ENCODE data around the gene DUS3L.
"Not testable (repeated sequence)": the region's sequence is repeated elsewhere in the genome, so short reads cannot be mapped to it uniquely, and the experiment has no call there.

DUS3L gene

DNA sequence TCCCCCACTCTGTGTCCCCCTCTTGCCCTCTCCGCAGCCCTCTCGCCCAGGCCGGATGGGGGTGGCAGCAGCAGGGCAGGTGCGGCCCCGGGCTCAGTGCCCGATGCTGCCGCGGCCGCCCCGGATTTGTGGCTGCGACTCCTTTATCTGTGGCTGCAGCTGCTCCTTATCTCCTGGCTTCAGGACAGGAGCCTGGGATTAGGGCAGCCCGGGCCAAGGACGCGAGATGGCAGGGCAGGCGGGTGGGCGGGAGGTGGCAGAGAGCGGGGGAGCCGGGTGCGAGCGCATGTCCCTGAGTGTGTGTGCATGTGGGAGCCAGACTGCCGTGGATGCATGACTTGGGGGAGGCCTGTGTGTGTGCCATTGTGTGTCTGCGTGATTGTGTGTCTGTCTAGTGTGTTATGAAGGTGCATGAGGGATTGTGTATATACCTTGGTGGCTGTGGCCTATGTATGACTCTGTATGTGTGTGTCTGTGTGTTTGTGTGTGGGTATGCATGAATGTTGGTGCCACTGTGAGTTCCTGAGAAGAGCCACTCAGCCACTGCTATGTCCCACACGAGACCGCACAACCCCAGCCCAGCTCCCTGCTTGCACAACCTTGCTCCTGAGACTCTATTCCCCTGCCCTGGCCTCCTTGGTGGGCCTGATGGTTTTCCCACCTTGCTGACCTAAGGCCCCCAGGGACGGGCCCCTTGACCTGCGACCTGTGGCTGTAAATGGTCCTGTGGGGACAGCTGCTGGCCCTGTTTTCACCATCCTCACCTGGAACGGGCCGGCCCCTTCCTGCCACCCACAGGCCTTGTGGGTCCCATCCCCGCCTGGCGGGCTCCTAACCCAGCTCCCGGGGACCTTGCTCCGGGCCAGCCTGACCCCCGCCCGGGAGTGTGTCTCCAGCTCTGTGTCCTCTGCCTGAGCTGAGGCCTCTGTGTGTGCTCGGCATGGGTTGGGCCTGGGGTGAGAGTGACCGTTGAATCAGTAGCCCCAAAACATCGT, 8.6 kb upstream of the DUS3L start:
- DNase-seq (ENCODE audit: low read depth in 3 of 3), result no peak

DNA sequence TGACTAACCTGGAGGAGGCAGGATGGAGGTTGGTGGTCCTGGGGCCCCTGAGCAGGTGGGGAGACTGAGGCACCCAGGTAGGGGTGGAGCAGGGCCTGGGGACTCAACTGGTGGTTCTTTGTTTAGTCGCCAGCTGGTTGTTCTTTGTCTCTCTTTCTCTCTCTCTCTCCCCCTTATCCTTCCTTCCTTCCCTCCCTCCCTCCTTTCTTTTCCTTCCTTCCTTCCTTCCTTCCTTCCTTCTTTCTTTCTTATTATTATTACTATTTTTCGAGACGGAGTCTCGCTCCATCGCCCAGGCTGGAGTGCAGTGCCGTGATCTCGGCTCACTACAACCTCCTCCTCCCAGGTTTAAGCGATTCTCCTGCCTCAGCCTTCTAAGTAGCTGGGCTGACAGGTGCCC, 7.3 kb upstream of the DUS3L start:
- no peak for DNase-seq (ENCODE audit: low read depth in 3 of 3)

DNA sequence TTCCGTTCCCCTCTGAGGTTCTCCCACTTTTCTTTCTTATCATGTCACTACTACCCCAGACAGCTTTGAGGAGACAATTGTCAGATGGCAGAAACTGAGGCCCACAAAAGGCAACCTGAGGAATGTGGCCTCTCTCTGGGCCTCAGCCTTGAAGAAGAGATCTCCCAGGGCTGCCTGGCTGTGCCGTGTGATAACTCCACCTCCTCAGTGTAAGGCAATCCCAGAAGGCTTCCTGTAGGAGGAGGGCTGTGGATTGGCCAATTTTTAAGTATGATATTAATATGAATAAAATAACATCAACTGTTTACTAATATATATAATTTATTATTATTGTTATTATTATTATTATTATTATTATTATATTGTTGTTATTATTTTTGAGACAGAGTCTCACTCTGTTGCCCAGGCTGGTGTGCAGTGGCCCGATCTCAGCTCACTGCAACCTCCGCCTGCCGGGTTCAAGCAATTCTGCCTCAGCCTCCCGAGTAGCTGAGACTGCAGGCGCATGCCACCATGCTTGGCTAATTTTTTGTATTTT, 4.5 kb upstream of the DUS3L start:
- DNase-seq (ENCODE audit: low read depth in 3 of 3), result no peak

DNA sequence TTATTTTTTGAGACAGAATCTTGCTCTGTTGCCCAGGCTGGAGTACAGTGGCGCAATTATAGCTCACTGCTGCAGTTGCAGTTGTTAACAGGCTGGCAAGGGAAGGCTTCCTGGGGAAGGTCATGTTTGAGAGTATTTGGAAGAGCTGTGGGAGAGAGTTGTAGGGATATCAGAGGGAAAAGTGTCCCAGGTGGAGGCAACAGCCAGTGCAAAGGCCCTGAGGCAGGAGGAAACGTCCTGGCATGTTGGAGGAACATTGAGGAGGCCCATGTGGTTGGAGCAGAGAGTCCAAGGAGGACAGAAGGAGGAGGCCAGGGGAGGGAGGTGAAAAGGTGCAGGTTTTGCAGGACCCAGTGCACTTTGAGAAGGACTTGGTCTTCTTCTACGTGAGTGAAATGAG, 2.2 kb upstream of the DUS3L start:
- no peak for DNase-seq (ENCODE audit: low read depth in 3 of 3)

DNA sequence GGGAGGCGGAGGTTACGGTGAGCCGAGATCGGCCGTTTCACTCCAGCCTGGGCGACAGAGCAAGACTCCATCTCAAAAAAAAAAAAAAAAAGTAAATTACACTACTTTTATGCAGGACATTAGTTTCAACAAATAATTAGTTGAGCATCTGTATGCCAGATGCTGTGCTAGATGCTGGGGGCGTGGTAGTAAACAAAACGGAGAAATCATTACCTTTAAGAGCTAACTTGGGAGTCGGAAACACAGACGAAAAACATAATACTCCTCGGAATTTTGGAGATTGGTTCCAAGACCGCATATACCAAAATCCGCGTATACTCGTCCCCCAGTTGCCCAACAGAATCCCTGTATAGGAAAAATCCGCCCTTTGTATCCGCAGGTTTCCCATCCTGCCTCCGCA, 1.3 kb upstream of the DUS3L start:
- DNase-seq (ENCODE audit: low read depth in 3 of 3), result no peak

DNA sequence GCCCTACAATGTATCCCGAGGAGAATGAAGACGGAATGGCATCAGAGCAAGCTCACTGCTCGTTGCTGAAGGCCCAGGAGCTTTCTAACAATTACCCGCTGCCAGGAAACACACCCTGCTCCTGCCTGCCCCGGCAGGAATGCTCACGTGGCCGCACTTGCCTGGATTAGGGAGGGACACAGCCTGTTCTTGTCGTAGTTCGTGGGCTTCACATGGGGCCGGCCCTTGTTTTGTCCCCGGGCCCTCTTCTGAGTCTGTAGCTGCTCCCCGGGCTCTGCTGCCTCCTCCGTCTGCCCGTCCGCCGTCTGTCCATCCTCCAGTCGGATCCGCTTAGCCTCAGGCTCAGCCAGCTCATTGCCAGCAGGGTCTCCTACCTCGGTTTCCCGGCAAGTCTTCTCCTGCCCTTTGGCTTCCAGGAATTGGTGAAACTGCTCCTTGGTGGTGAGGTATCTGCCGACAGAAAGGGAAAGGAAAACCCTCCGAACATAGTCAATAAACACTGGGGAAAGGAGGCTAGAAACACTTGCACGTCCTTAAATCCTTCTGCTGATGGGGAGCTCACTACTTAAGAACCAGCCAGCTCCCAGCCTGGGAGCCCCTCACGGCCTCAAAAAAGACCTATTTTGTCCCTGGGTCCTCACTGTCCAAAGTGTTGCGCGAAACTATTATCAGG, 941 bp downstream of the DUS3L start:
- DNase-seq (ENCODE audit: low read depth in 3 of 3), result no peak

DNA sequence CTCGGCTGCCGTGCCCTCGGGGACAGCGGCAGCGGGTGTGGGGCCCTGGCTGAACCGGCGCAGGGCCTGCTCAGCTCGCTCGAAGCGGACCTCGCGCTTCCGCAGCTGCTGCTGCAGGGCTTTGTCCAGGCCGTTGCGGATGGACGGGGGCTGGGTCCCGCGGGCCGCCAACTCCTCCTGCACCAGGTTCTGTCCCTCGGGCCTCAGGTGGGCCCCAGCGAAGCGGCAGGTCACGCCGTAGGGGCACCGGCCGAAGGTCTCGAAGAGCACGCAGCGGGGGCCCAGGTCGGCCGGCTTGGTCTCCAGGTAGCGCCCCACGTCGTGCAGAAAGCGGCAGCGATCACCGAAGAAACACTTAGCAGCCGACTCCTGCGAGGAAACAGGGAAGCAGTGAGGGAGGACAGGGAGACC, 1.6 kb downstream of the DUS3L start:
- DNase-seq (ENCODE audit: low read depth in 3 of 3), result no peak

DNA sequence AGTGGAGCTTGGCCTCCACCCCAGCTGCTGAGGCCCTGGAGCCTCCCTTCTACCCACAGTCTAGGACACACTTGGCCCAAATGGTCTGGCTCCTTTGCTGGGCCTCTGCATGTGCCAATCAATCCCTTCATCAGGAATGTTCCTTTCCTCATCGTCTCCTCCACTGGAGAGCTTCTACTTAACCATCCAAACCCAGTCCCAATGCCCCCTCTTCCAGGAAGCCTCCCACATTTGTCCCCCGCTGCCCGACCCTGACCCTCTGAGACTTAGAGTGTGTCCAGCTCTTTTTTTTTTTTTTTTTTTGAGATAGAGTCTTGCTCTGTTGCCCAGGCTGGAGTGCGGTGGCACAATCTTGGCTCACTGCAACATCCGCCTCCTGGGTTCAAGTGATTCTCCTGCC, 2.5 kb downstream of the DUS3L start:
- no peak for DNase-seq (ENCODE audit: low read depth in 3 of 3)

DNA sequence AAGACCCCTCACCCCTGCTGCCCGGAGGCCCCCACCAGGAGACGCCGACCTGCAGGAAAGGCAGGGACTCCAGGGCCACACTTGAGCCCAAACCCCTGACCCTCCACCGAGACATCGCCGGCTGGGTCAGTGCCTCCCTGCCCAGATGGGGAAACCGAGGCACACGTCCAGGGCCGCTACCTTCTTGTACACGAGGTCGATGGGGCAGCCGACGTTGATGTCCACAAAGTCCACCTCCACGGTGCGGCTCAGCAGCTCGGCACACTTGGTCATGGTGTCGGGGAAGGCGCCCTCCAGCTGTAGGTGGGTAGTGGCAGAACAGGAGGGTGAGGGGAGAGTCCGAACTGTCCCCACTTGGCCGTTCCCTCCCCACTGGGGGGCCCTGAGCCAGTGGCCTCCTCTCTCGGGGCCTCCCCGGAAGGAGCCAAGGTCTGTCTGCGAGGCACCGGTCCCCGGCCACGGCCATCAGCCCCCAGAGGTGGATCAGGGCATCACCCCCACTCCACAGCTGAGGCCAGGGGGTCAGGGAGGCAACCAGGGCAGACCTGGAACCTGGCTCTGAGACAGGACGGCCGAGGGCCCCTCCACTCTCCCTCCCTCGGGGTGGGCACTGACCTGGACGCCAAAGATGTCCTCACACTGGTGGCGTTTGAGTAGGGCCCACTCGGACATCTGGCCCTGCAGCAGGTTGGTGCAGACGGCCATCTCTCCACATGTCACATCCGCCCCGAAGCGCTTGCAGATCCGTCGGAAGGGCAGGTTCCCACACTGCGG, 3.4 kb downstream of the DUS3L start:
- DNase-seq (ENCODE audit: low read depth in 3 of 3), result no peak

DNA sequence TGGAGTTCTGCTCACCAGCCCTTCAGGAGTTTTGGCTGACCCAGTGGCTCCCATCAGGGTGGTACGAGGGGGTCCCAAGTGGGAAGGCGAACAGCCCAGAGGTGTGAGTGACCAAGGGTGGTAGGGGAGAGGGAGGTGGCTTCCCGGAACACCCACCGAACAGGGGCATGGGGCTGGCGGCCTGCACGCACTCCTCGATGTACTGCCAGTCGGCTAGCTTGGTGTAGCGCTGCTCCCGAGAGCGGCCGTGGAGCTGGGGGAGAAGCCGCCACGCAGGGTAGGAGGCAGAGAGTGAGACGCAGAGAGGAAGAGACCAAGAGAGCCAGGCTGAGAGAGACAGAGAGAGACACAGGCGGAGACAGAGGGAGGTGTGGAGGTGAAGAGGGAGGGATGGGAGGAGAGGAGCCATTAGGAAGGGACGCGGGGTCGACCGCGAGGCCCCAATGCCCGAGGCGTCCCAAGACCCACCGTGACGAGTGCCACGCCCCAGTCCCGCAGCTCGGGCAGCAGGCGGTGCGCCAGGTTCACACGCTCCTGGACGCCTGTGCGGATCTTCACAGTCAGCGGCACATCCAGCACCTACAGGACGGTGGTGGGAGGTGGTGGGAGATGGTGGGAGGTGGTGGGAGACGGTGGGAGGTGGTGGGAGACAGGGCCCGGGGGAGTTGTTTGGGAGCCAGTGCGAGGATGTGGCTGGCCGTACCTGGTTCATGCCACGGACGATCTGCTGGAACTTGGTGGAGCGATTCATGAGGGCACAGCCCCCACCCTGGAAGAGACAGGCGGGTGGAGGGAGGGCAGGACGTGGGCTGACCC, 4.2 kb downstream of the DUS3L start:
- DNase-seq (ENCODE audit: low read depth in 3 of 3), result no peak

DNA sequence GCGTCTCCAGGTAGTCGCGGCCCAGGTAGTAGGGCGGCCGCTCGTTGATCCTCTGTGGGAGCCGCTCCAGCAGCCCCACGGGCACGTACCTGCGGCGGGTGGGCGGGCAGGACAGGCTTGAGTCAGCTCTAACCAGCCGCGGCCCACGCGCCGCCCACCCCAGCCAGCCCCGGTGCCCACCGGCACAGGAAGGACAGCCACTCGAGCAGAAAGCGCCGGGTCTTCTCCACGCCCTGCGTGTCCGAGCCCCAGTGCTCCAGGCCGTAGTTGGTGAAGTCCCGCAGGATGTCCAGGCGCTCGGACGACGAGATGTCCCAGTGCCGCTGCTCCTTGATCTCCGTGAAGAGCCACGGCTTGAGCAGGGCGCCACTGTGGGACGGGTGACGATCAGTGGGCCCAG, 5.5 kb downstream of the DUS3L start:
- DNase-seq (ENCODE audit: low read depth in 3 of 3), result no peak

DNA sequence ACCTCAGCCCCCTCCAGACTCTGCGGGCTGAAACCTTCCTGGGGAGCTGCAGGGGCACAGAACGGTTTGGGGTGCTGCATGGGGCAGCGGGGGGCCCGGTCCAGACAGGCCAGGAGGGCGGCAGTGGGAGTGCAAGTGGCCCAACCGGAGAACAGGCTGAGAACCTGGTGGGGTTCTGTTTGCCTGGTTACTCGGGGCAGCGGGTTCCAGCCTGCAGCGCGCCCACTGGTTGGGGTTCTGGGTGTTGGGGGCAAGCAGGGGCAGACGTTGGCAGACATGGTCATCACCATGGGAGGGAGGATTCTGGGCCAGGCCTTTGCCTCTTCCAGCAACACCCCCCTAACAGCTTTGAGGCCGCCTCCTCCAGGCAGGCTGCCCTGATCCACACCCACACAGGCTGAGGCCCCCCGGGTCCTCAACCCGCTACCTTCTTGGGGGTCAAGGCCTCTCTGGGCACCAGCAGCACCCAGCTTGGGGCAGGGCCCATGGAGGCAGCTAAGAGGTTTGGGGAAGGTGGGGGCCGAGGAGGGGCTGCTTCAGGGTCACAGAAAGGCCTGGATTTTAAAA, 6.3 kb downstream of the DUS3L start, which contains the start of gene PRR22:
Gene PRR22 (minus strand): TSS at position 166 of the 567 bp plus-strand sequence. CDS start 86 bp downstream, at position 80.
- DNase-seq (ENCODE audit: low read depth in 3 of 3), result no peak

DNA sequence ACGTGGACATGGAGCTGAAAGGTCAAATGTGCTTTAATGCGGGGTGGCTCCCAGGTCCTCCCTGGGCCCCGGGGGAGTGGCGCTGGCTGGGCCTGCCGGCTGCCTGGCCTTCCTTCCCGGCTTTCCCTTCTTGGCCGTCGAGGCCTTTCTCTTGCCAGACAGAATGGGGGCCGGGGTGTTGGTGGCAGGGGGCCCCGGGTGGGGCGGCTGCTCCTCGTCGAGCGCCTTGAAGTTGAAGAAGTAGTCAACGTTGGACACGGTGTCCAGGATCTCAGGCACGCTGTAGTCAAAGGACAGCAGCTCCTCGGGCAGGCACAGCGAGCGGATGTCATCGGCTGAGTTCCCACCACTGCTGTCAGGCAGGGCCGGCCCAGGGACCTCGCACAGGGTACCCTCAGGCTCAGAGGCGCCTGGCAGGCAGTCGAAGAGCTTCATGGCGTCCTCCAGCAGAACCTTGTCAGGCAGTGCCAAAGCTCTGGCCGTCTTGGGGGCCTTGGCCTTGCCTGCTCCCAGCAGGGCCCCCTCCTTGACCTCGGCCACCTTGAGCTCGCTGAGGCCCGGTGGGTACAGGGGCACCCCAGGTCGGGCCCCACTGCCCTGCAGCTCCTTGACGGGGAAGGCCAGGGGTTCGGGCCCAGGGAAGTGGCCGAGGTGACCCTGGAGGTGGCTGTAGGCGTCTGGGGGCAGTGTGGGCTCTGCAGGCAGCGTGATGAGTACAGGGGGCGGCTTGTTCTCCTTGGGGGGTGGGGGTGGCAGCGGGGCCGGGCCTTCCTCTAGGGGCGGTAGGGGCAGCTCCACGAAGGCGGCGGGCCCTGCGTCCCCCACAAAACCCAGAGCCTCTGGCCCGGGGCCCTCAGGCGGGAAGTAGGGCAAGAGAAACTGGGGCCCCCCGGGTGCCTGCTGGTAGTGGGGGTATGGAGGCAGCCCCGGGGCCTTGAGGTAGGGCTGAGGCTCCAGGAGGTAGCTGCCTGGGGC, 7.7 kb downstream of the DUS3L start:
- DNase-seq (ENCODE audit: low read depth in 3 of 3), result no peak

DNA sequence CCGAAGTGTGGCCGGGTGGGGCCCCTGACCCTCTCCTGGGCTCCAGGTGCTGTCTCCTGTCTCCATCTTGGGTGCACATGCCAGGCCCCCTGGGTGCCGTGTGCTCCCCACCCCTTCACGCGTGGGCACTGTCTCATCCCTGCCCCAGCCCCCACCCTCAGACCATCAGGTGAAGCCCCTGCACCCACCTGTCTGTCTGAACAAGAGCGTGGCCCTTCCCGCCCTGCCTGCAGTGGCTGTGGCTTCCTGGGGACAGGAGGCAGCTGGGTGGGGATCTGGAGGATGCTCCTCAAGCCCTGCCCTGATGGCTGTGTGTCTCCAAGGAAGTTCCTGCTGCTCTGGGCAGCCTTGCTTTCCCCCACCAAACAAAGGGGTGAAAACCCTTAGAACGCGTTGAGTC, 8.6 kb downstream of the DUS3L start:
- no peak for DNase-seq (ENCODE audit: low read depth in 3 of 3)

DNA sequence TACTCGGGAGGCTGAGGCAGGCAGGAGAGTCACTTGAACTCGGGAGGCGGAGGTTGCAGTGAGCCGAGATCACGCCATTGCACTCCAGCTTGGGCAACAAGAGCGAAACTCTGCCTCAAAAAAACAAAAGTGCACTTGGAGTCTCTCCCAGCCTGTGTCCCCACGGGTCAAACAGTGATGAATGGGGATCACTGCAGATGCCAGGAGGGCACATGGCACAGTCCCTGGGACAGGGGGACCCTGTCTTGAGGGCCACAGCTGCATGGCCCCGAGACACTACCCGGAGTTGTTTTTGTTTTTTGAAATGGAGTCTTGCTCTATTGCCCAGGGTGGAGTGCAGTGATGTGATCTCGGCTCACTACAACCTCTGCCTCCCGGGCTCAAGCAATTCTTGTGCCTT, 10.0 kb downstream of the DUS3L start:
- DNase-seq (ENCODE audit: low read depth in 3 of 3), result not testable (repeated sequence)

DNA sequence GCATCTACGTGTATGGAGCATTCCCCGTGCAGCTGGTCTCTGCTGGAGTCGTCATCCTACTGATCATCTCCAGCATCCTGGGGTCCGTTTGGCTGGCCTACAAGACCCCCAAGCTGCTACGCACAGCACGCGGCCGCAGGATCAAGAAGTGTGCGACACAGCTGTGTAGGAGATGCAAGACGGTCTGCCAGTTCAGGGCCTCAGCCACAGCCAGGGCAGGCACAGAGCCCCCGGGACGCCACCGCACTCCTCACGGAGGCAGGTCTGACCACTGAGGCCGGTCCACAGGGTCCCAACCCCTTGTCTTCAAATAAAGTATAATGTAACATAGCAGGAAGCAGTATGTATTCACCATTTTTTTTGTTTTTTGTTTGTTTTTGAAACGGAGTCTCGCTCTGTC, 12.6 kb downstream of the DUS3L start:
- no peak for DNase-seq (ENCODE audit: low read depth in 3 of 3)

DNA sequence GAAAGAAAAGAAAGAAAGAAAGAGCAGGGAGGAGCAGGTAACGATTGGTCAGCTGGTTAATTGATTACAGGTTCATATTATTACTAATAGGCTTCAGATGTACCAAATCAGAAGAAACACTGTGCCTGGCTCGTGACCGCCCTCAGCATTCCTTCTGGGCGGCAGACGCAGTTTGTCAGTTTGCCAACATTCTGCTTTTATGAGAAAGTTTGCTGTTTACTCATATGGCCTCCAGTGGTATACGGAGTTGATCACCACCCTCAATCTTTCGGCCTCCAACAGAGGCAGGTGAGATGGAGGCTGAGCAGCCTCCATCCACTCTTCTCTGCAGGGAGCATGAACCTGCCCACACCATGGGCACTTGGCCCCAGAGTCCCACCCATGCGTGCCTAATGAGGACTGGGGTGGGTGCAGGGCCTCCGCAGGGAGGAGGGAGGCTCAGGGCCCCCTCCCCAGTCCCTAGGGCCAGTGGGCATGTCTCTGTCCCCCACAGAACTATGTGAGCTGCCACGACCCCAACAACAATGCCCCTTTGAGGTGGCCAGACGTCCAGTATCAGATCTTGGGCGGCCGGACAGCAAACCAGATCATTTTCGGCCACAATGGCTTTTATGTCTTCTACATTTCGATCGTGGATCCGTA, 15.2 kb downstream of the DUS3L start:
- DNase-seq (ENCODE audit: low read depth in 3 of 3), result no peak

DNA sequence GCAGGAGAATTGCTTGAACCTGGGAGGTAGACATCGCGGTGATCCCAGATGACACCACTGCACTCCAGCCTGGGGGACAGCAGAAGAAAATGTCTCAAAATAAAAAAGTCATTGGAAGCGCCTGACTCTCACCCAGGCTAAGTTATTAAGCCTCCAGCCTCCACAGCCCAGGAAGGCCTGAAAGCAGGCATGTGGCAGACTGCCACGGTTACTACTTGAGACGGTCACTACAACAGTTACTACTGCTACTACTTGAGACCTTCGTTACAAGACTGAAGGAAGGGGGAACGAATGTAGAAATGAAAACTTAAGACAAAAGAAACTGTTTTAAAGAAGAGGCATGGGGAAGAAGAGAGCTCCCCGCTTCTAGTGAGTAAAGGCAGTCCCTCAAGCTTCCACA, 16.0 kb downstream of the DUS3L start:
- DNase-seq (ENCODE audit: low read depth in 3 of 3), result no peak

DNA sequence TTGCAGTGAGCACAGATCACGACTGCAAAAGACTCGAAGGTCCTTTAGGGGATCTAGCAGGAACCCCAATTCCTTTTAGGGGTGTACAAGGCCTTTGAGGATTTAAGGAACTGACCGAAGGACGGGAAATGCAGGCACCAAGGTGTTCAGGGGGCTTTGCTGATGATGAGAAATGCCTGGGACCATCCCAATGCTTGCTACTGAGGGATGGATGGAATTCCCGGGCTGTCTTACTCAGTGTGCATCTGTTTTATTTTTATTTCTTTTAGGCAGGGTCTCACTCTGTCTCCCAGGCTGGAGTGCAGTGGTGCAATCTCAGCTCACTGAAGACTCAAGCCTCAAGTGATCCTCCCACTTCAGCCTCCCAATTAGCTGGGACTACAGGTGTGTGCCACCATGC, 17.7 kb downstream of the DUS3L start:
- DNase-seq (ENCODE audit: low read depth in 3 of 3), result no peak
